HCT116 (cell line): Measurements from ENCODE around the gene MBTPS1.

Source experiments
- CTCF ChIP-seq, 3 experiments: fragments of 200-600 bp in 1 of 3; sonication (generic) in 1 of 3; IDR thresholded peaks in 2 of 3; conservative IDR thresholded peaks in 1 of 3; 2 replicates each; pipeline ENCODE4 v1.5.1; 2012 to 2017; ENCODE audit warnings: low read depth in 2 of 3, low read length in 2 of 3, antibody characterized with exemption in 1 of 3, borderline replicate concordance in 1 of 3, control low read depth in 1 of 3, mild to moderate bottlenecking in 1 of 3, mixed read lengths in 1 of 3, mixed run types in 1 of 3, moderate library complexity in 1 of 3; ENCODE audit not compliant: insufficient read depth in 1 of 3
- POLR2A ChIP-seq: IDR thresholded peaks from 2 replicates; pipeline ENCODE4 v1.7.0; 2011; ENCODE audit warnings: borderline replicate concordance; ENCODE audit not compliant: insufficient read depth, insufficient read length; ENCODE audit errors: extremely low read depth
- RAD21 ChIP-seq: IDR thresholded peaks from 2 replicates; pipeline ENCODE4 v1.6.1; 2012; ENCODE audit warnings: low read depth, mild to moderate bottlenecking
- ZFX ChIP-seq: fragments of 450-650 bp; IDR thresholded peaks from 2 replicates; pipeline ENCODE4 v1.6.1; 2017
- TF ChIP-seq, protein P1 (sequence below): IDR thresholded peaks from 2 replicates; pipeline ENCODE4 v1.6.1; 2012
- TF ChIP-seq, protein P2 (sequence below): IDR thresholded peaks from 2 replicates; pipeline ENCODE4 v1.6.1; 2011; ENCODE audit warnings: mild to moderate bottlenecking, low read length, moderate library complexity; ENCODE audit not compliant: insufficient replicate concordance; ENCODE audit errors: extremely low read depth

GRCh38 chr16:84036131-84036530 is 80.6 kb downstream of the MBTPS1 start:
- TF ChIP-seq CTCF (IDR thresholded peaks at IDR 0.05 in 2 of 3, conservative IDR thresholded peaks at IDR 0.05 in 1 of 3; ENCODE audit: borderline replicate concordance in 1 of 3, insufficient read depth in 1 of 3, low read depth in 2 of 3, low read length in 2 of 3), result no peak
- no peak for TF ChIP-seq RAD21
- TF ChIP-seq, protein P1, sequence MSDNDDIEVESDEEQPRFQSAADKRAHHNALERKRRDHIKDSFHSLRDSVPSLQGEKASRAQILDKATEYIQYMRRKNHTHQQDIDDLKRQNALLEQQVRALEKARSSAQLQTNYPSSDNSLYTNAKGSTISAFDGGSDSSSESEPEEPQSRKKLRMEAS, result no peak
- TF ChIP-seq, protein P2, sequence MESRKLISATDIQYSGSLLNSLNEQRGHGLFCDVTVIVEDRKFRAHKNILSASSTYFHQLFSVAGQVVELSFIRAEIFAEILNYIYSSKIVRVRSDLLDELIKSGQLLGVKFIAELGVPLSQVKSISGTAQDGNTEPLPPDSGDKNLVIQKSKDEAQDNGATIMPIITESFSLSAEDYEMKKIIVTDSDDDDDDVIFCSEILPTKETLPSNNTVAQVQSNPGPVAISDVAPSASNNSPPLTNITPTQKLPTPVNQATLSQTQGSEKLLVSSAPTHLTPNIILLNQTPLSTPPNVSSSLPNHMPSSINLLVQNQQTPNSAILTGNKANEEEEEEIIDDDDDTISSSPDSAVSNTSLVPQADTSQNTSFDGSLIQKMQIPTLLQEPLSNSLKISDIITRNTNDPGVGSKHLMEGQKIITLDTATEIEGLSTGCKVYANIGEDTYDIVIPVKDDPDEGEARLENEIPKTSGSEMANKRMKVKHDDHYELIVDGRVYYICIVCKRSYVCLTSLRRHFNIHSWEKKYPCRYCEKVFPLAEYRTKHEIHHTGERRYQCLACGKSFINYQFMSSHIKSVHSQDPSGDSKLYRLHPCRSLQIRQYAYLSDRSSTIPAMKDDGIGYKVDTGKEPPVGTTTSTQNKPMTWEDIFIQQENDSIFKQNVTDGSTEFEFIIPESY, result no peak
- no peak for TF ChIP-seq ZFX
- no peak for TF ChIP-seq POLR2A
